HCT116 (cell line): ENCODE measurements around the gene KAZN. TPM values are rescaled to one million over a fixed set of nuclear protein-coding genes. Genes with fewer than 3 reads are reported as not detected.
A peak's percentile ranks its signal among the peaks of the same experiment; 100 is the strongest.

Source experiments
- ATAC-seq: fragments of 200-7000 bp; cut with Tn5 transposase; 2 replicates; pipeline ENCODE4 v1.9.1; 2020; ENCODE audit warnings: mild to moderate bottlenecking, moderate library complexity
- BruUV-seq: library from RNA; stranded (reverse); fragments of 400-500 nt; replicated peaks from 2 replicates; lab custom pipeline; 2021; lab: Mats Ljungman, UMichigan
- CTCF ChIA-PET: fragments of 300-600 bp; sonication (Branson Sonifier 250); formaldehyde crosslinking; loops from one replicate; lab custom pipeline; 2021; ENCODE audit warnings: antibody characterized with exemption; lab: Charles Lee
- POLR2A ChIA-PET: fragments of 300-600, 350-600 bp; sonication (Branson Sonifier 250); formaldehyde crosslinking; loops from one replicate; lab custom pipeline; 2021; ENCODE audit warnings: antibody characterized with exemption; lab: Charles Lee
- RAD21 ChIA-PET, 2 experiments: fragments of 300-600 bp; sonication (Branson Sonifier 250); formaldehyde crosslinking; loops; one replicate each; lab custom pipeline; 2023; ENCODE audit warnings: low total read pairs in 2 of 2; ENCODE audit not compliant: uncharacterized antibody in 2 of 2, unreplicated experiment in 2 of 2, low non-redundant PET in 1 of 2; lab: Charles Lee
- DNase-seq: peaks from one replicate; pipeline ENCODE4 v3.0.0-alpha.2; 2010; ENCODE audit warnings: low read depth, low spot score
- H2AFZ ChIP-seq: fragments of 200-600 bp; shearing (Covaris generic), sonication (generic); 2 replicates; pipeline ENCODE4 v1.6.1; 2017; ENCODE audit warnings: low read depth, mixed run types, mixed read lengths, antibody characterized with exemption, low read length; ENCODE audit not compliant: poor library complexity, severe bottlenecking
- H3K27ac ChIP-seq: 2 replicates; pipeline ENCODE4 v1.5.1; 2012; ENCODE audit warnings: low read depth, low read length
- H3K27me3 ChIP-seq: fragments of 200-600 bp; sonication (generic); 2 replicates; pipeline ENCODE4 v1.6.1; 2016; ENCODE audit warnings: mixed run types, low read length, mixed read lengths; ENCODE audit not compliant: insufficient read depth
- H3K36me3 ChIP-seq, 2 experiments: fragments of 200-500 bp in 1 of 2; fragments of 200-600 bp in 1 of 2; sonication (Bioruptor generic) in 1 of 2; sonication (generic) in 1 of 2; 2 replicates each; pipeline versions ENCODE4 v1.5.1 to v1.6.1; 2014 to 2016; ENCODE audit warnings: low read length in 2 of 2, inconsistent platforms in 1 of 2, mixed read lengths in 1 of 2, mixed run types in 1 of 2; ENCODE audit not compliant: insufficient read depth in 2 of 2, control insufficient read depth in 1 of 2
- H3K4me1 ChIP-seq, 2 experiments: fragments of 200-600 bp in 1 of 2; sonication (generic) in 1 of 2; 2 replicates each; pipeline versions ENCODE4 v1.5.1 to v1.6.1; 2012 to 2017; ENCODE audit warnings: low read length in 2 of 2, inconsistent platforms in 1 of 2, mild to moderate bottlenecking in 1 of 2, mixed read lengths in 1 of 2, mixed run types in 1 of 2, moderate library complexity in 1 of 2; ENCODE audit not compliant: insufficient read depth in 2 of 2, control insufficient read depth in 1 of 2
- H3K4me2 ChIP-seq: fragments of 200-600 bp; sonication (generic); 2 replicates; pipeline ENCODE4 v1.6.1; 2017; ENCODE audit warnings: mixed run types, low read length, mixed read lengths
- H3K4me3 ChIP-seq, 2 experiments: fragments of 200-600 bp in 1 of 2; sonication (generic) in 1 of 2; replicated peaks in 1 of 2; 2 replicates each; pipeline ENCODE4 v1.5.1; 2011 to 2016; ENCODE audit warnings: low read length in 2 of 2, control low read depth in 1 of 2, low read depth in 1 of 2, mild to moderate bottlenecking in 1 of 2, mixed read lengths in 1 of 2, mixed run types in 1 of 2
- H3K79me2 ChIP-seq: fragments of 200-600 bp; sonication (generic); 2 replicates; pipeline ENCODE4 v1.6.1; 2017; ENCODE audit warnings: mild to moderate bottlenecking, mixed run types, low read length, moderate library complexity, mixed read lengths; ENCODE audit not compliant: insufficient read depth
- H3K9ac ChIP-seq: fragments of 200-600 bp; sonication (generic); 2 replicates; pipeline ENCODE4 v1.6.1; 2016; ENCODE audit warnings: low read length, mixed read lengths
- H3K9me2 ChIP-seq: fragments of 200-600 bp; sonication (generic), shearing (Covaris generic); 2 replicates; pipeline ENCODE4 v1.6.1; 2017; ENCODE audit warnings: mixed run types, mild to moderate bottlenecking, moderate library complexity; ENCODE audit not compliant: insufficient read depth
- H3K9me3 ChIP-seq, 2 experiments: fragments of 200-500 bp in 1 of 2; fragments of 200-600 bp in 1 of 2; sonication (Bioruptor generic) in 1 of 2; sonication (generic) in 1 of 2; 2 replicates each; pipeline ENCODE4 v1.6.1; 2014 to 2017; ENCODE audit warnings: low read length in 2 of 2, mixed read lengths in 2 of 2, inconsistent platforms in 1 of 2, low read depth in 1 of 2, mild to moderate bottlenecking in 1 of 2, mixed run types in 1 of 2, moderate library complexity in 1 of 2; ENCODE audit not compliant: control insufficient read depth in 1 of 2, insufficient read depth in 1 of 2
- H4K20me1 ChIP-seq: fragments of 200-600 bp; sonication (generic), shearing (Covaris generic); 2 replicates; pipeline ENCODE4 v1.6.1; 2017; ENCODE audit warnings: mixed run types, mild to moderate bottlenecking, moderate library complexity; ENCODE audit not compliant: insufficient read depth
- ELF1 ChIP-seq: IDR thresholded peaks from 2 replicates; pipeline ENCODE4 v1.6.1; 2012; ENCODE audit warnings: low read depth, borderline replicate concordance
- JUND ChIP-seq: IDR thresholded peaks from 2 replicates; pipeline ENCODE4 v1.6.1; 2012
- MAX ChIP-seq: IDR thresholded peaks from 2 replicates; pipeline ENCODE4 v1.6.1; 2012
- POLR2A ChIP-seq: IDR thresholded peaks from 2 replicates; pipeline ENCODE4 v1.7.0; 2011; ENCODE audit warnings: borderline replicate concordance; ENCODE audit not compliant: insufficient read depth, insufficient read length; ENCODE audit errors: extremely low read depth
- YY1 ChIP-seq: IDR thresholded peaks from 2 replicates; pipeline ENCODE4 v1.6.1; 2011; ENCODE audit warnings: low read length, low read depth, moderate library complexity, mild to moderate bottlenecking; ENCODE audit not compliant: insufficient replicate concordance; ENCODE audit errors: extremely low read depth
- ZBTB33 ChIP-seq: IDR thresholded peaks from 2 replicates; pipeline ENCODE4 v1.6.1; 2011; ENCODE audit warnings: mild to moderate bottlenecking, low read length, moderate library complexity; ENCODE audit not compliant: insufficient replicate concordance; ENCODE audit errors: extremely low read depth
- intact Hi-C: fragments of 100-400 bp; cut with micrococcal nuclease; formaldehyde crosslinking; loops from 2 replicates; pipeline ENCODE4 v1.10.0; 2022
- total RNA-seq: library from RNA; stranded (reverse); gene quantifications from one replicate; pipeline ENCODE4 v1.2.1, GENCODE V29; 2021; ENCODE audit not compliant: unreplicated experiment

KAZN gene
- total RNA-seq, 1 experiment from 2014 or later = 13.4 TPM

- ChIA-PET POLR2A (no interaction called here), CTCF (interaction anchor here (0.8 to 1.1 kb wide), 5 partner anchors 8 to 129 kb away, joined by 3 to 4 read pairs (median 3); no protein-coding TSS in a partner anchor), RAD21 (no interaction called here)
- Histone ChIP-seq H3K27ac (no peak overlapping the region), H3K36me3 (no peaks in the 10 kb centered on the region), H3K4me3 (no peak overlapping the region), H3K4me1 (peaks cover 5 to 10% of the 10 kb centered on the region in 2 experiments; a peak in 2 of 4 replicates), H3K9ac (no peak overlapping the region), H3K9me2 (no peaks in the 10 kb centered on the region), H3K27me3 (no peaks in the 10 kb centered on the region), H3K9me3 (no peaks in the 10 kb centered on the region), H2AFZ (no peak overlapping the region), H3K4me2 (no peak overlapping the region), H4K20me1 (no peaks in the 10 kb centered on the region), H3K79me2 (no peaks in the 10 kb centered on the region)
- intact Hi-C loops = loop anchor here (2.0 kb wide), 1 partner anchor 112 kb away; no protein-coding TSS in a partner anchor
- TF ChIP-seq MAX (0 out of 2 replicates have a peak, but pooled peaks have one; percentile 59), ELF1 (no peak), JUND (no peak), YY1 (no peak), ZBTB33 (no peak), POLR2A (no peak)
- DNase-seq = no peak
- ATAC-seq = no peak
- BruUV-seq = no TSS peak
These were observed 316.0 kb downstream of the KAZN start for GRCh38 chr1:14914351-14914988.
